HG03064 (cell line): Measurements from ENCODE around the gene PTPRM.

Experiments used
- ATAC-seq: cut with Tn5 transposase; IDR thresholded peaks from one replicate; pipeline ENCODE4 v1.9.1; 2021; ENCODE audit warnings: low read depth; ENCODE audit not compliant: unreplicated experiment

Gene PTPRM

DNA sequence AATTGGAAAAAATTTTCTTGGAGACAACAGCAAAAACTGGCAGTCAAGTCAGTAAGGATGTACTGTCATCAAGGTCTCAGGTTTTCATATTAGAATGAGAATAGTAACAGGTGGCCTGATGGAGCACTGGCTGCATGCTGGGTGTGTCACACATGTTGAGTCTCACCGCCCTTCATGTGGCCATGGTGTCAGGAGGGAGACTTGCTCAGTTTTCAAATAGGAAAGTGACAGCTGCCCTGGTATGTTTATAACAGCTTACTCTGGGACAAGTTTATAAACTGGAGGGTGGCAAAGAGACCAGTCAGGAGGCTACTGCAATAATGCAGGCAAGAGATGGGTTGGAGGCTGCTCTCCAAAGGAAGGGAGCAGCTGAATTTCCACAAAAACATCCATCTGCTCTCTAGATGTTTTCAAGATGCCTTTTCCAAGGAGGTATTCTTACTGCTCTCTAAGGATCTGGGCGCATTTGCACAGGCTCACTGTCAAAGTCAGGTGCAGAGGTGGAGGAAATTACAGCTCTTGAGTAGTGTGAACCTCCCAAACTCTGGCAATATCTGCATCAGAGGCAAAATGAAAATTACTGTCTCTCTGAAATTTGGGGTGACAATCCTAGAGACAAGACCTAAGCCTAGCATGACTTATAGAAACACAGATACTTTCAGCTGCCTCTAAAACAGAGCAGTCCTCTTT, 720.2 kb downstream of the PTPRM start:
- ATAC-seq = no peak

DNA sequence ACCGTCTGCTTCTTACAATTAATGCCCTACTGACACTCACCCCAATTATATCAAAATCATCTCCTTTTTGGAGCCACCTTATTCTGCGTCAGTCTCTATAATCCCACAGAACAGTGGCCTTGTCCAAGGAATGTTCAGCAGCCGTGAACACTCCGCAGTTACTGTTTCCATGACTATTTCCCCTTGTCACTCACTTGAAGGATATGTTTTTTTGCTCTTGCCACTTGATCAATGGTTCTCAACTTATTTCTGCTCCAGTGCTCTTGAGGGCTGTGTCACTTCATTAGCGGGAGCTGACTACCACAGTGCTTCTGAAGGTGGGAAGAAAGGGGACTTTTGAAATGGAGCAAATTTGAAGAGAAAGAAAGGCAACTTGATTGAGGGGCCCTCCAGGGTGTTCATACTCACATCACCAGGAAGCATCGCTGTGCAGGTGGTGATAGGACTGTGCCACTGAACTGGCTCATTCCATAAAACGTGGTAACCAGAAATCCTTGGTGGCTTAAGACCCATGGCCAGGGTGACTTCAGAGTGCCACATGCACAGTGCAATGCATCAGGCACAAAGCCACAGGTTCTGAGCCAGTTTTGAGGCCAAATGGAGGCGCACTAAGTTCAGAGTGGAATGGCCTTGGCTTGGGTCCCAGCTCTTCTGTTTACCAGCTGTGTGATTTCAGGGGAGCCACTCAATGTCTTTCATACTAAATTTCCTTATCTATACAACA, 721.5 kb downstream of the PTPRM start:
- no peak for ATAC-seq

DNA sequence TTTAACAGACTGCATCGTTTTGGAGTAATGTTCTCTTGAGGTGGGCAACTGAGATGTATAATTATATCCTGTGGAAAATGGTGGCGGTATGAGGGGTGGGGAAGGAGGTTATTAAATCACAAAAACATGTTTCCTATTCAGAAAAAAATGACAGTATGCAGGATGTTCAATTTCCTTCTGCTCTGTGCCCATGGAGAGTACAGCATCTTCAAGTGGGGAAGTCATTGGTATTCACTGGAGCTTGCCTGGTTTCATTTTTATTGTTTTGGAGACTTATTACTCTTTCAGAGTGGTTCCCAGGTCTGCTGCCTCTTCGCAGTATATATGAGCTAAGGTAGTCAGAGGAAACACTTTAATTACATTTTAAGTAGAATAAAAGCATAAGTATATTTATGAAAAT, 723.3 kb downstream of the PTPRM start:
- ATAC-seq = no peak

DNA sequence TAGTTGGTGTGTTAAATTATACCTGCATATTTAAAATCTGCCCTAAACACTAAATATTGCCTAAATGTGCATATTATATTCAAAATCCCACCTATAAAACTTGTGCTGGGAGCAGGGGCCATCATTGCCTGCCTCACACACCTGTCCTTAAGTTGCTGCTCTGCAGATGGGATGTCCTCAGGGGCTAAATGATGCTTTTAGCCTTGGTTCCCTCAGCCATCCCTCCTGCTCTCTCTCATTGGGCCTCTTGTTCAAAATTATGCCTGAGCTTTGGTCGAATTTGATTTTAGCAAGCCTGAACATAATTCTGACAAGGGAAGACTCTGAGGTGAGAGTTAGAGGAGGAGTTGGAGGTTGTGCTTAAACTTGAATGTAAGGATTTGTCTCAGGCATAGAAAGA, 723.8 kb downstream of the PTPRM start:
- ATAC-seq = no peak

DNA sequence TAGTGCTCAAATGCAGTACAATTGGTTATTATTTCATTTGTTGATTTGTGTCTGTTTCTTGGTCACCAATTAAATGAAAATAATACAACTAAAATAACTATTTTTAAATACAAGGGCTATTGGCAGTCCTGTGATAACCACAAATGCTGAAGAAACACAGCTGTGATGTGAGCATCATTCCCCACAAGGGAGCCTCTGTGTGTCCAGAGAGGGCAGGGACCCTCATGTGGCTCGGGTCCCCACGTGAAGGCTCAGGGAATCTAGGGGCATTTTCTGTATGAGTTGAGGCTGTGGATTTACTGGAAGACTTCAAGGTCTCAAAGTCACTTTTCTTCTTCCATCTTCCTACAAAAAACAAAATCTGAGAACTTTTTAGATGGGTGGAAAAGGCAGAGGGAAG, 726.1 kb downstream of the PTPRM start:
- ATAC-seq = no peak

DNA sequence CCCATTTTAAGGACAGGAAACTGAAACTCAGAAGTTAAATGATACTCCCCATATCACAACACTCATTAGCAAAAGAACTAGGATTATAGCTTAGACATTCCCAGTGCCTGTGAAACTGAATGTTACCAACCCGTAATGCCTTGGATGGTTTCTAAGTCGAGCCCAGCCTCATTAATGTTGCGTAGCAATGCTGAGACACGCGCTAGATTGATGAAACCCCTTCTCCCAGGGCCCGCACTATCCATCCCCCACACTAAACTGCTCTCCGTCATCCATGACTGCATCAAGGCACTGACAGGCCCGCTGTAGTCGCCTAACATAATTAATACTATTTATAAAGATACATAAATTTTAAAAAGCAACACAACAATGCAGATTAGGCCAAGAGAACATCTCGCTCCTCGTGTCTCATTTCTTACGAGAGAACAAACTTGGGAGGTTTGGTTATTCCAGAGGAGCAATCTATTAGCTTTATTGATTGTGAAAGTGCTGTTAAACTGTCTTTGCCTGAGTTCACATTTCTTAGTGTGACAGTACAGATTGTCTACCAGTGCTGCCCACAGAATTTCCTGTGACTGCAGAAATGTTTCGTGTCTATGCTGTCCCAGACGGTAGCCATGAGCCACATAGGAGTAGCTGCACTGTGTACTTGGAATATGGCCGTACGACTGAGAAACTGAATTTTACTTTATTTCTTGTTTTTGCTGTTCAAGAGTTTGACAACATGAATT, 729.9 kb downstream of the PTPRM start:
- ATAC-seq = no peak

DNA sequence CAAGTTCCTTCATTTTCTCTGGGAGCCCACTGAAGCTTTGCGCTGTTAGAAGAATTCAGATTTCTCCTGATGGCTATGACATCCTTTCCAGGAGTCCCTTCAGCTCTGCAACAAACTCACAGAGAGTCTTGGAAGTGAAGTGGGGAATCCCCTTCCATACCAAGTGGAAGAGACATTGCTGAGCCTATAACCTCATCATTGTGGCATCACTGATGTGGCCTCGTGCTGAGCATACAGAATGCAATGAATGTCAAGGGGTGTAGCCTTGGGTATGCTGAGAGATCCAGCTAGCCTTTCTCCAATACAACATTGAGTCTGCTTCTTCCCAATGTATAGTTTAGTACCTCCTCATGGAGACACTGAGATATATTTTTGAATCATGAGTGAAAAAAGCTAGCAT, 731.1 kb downstream of the PTPRM start:
- no peak for ATAC-seq

DNA sequence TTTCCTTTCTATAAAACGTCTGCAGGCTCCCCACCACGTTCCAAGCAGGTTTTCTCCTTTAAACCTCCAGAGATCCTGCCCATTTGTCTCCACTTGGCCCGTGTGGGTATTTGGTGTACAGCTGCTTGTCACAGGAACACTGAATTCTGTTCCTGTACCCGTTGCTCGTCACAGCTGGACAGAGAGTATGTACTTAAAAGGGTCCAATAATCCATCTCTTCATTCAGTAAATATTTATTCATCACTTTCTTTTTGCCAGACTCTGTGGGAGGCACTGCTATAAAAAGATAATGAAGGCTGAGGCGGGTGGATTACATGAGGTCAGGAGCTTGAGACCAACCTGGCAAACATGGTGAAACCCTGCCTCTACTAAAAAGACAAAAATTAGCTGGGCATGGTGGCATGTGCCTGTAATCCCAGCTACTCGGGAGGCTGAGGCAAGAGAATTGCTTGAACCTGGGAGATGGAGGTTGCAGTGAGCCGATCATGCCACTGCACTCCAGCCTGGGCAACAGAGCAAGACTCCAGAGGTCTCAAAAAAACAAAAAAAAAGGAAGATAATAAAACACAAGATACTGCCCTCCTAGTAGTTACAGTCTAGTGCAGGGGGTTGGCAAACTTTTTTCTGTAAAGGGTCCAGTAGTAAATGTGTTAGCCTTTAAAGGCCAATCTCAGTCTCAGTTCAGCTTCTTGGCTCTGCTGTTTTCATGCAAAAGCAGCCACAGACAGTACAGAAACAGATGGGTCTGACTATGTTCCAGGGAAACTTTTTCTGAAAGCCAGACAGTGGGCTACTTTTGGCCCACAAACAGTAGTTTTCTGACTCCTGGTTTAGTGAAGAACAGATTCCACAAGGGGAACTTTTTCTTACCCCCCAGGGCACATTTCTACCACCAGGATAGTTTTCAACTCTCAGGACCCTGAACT, 732.2 kb downstream of the PTPRM start:
- no peak for ATAC-seq

DNA sequence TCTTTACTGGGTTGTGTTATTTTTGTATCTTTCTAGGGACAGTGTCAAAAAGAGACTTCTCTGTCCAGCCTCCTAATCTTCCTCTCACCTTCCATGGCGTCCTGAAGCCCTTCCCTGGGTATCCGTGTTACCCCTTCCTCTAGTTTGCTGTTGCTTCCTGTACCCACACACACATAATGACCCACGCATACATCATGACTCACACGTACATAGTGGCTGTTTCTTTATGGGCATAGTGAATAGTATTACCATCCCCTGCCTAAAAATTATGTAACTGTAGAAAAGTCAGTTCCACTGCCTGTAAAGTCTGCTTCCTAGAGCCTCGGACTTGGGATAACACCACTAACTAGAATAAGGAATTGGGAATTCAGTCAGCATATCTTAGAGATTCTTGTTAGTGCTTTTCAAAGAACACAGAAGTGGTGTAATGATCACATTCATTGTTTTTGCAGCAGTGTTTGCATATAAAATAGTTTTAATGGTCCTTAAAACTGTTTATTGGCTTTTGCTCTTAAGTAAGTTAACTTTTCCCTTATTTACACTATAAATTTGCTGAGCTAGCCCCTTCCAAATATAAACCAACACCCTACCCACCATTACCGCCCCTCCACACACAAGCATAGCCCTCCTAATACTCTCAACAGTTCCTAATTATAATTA, 733.8 kb downstream of the PTPRM start:
- ATAC-seq = no peak

DNA sequence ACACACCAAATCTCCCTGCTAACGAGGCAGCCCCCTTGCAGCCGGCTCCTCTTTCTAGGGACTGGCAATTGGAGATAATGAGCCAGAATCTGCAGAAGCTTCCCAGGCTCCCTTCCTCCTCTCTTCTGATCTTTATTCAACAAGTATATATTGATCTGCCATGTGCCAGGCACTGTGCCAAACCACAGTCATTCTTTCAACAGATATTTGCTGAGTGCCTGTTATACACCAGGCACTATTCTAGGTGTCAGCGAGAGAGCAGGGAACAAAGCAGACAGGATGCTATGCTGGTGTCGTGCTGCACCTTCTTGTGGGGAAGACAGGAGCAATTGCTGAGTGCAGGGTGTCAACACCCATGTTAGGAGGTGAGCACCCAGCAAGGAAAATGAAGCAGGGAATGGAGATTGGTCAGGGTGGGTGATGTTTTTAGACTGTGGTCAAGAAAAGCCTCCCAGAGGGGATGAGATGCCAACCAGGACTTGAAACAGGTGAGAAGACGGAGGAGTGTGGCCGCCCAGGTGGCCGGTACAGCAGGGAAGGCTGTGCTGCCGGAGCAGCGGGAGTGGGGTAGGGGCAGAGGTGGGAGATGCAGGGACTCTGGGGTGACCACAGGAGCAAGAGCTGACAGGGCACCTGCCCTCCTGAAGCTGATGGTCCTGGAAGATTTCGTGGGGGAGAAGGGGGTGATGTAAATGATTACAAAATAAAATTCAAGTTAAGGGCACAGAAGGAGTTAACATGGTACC, 734.5 kb downstream of the PTPRM start:
- no peak for ATAC-seq

DNA sequence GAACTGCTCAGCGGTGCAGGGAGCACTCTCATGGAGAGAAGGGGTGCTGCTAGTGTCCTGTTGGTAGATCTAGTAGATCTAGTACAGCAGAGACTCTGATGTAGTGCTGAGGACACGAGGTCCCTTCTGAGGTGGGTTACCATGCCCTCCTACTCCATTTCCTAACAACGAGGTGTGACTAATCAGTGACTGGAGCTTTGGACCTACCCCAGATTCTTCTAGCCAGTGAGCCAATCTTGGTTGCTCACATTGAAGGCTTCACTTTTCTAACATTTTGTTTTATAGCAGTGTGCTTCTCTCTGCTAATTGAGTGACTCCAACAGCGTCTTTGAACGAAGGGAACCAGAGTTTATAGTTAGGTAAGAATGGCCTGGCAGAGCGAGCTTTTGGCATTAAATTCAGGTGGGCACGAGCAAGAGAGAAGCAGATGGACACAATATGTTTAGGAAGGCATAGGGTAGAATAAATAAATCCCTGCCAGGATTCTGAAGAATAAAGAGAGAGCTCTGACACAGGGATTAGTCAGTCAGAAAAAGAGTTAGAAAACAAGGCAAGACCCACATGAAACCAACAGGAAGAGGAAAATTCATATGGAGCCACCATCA, 736.1 kb downstream of the PTPRM start:
- no peak for ATAC-seq

DNA sequence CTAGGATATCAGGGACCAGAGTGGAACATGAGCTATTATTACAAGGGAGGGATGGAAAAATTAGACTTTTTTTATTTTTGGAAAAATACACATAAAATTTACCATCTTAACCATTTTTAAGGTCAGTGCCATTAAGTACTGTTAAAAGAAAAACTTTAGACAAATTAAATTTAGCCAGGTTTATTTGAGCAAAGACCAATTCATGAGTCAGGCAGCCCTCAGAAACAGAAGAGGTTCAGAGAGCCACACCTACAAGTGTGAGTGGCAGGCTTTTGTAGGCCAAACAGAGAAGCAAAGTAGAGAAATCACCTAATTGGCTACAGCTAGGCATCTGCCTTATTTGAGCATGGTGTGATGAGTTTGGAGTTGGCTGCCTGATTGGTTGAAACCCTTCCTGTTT, 740.8 kb downstream of the PTPRM start:
- ATAC-seq = no peak

DNA sequence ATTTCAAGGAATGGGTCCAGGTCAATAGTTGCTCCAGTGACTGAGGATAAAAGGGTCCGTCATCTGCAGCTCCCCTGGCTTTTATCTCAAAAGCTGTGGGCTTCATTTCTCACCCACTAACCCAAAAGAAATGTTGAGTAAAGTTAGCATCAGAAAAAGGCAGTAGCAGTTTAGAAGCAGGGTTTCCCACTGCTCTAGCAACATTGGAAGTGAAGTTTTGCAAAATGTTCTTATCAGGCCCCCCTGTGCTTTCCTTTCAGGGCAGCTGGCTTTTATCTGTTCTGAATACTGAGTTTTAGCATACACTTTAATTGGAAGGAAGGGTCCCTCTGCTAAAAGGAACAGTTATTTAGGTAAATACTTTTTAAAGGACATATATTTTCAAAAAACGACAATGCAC, 745.9 kb downstream of the PTPRM start:
- ATAC-seq = no peak

DNA sequence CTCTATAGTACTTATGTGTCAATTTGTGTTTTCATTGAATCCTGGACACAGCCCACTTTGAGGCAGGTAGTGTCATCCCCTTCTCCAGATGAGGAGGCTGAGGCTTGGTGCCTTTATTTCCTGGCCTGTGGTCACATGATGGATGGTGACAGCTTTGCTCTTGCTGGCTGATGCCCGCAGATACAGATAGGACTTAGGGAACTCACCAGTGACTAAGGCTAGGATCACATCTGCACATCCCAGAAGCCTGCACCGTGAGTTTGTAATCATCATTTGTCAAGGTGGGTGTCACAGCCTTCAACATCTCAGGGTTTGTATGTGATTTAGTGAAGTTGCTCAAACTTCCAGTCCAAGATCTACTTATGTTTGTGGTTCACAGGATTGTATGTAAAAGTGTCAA, 747.0 kb downstream of the PTPRM start:
- no peak for ATAC-seq

DNA sequence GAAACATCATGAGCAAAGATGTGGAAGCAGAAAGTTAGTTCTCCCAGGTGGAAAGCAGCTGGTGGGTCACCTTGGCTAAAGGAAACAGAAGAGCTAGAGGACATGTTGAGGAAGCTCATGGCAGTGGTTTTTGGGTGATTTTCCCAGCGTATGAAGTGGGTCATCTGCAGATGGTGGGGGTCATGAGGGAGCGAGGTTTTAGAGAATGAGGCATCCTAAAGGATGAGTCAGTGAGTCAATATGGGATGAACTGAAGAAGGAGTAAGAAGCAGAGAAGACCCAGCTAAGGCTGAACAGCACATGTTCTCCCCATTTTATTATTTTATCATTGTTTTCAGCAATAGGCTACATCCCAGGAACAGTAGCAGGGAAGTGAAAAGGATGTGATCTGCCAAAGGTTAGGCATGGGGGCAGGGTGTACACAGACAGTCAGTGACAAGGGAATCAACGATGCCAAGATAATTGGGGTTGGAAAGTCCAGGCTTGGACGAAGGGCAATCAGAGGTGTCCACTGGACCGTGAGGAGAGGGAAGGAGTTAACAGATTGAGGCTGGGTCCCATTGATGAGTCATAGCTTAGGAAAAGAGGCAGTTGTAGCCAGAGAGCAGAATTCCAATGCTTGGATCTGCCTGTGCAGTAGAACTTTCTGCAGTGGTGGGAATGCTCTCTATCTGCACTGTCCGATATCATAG, 752.8 kb downstream of the PTPRM start:
- no peak for ATAC-seq

DNA sequence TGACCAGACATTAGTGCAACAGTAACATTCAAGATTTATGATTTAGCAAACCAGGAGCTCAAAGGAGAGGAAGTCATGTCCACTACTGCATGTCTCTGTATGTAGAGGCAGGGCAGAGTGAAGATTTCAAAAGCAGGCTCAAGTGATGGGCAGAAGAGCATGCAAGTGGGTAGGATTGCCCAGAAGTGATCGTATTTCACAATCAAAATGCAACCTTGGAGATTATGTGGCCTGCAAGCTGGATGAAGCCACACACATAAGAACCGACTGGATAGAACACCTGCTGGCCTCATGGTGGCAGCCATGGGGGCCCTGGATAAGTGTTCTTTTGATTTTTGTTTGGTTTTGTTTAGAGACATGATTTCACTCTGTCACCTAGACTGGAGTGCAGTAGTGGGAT, 755.4 kb downstream of the PTPRM start:
- no peak for ATAC-seq

DNA sequence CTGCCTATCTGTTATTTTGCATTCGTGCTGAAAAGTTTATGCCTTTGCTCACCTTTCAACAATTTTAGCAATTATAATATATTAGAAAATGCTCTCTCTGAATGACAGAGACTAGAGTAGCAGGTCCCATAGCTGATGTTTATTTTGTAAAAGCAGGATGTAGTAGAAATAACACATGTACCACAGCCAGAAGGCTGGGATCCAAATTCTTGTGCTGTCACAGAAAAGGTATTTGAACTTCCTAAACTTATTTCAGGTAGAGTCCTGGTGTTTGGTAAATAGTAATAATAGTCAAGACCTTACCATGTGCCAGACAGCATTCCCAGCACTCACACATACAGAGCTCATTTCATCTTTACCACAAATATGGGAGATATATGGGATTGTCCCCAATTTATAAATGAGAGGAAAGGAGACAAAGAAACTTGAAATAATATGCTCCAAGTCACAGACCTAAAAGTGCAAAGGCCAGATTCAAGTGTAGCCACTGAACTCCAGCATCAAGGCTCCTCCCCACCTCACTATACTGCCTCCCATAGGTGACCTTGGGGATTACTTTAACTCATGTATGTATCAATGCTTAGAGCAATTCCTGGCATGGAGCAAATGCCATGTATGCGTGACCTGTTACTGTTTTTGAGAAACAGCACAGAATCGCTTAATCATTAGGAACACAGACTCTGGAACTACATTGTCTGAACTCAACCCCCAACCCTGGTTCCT, 757.4 kb downstream of the PTPRM start:
- no peak for ATAC-seq
